DMS 273 (cell line): ENCODE data around the gene ANO5.
"Not testable (repeated sequence)": the region's sequence is repeated elsewhere in the genome, so short reads cannot be mapped to it uniquely, and the experiment has no call there.

Experiments
- DNase-seq: peaks from one replicate; lab custom pipeline; 2025; ENCODE audit not compliant: unreplicated experiment; lab: John Stamatoyannopoulos, UW

Gene ANO5

GRCh38 chr11:22197139-22198005, 4.5 kb downstream of the ANO5 start:
- DNase-seq = no peak

GRCh38 chr11:22199243-22199642, 6.4 kb downstream of the ANO5 start:
- DNase-seq = no peak

GRCh38 chr11:22203281-22203680, 10.4 kb downstream of the ANO5 start:
- no peak for DNase-seq

GRCh38 chr11:22207162-22207561, 14.3 kb downstream of the ANO5 start:
- no peak for DNase-seq

GRCh38 chr11:22208151-22208858, 15.4 kb downstream of the ANO5 start:
- no peak for DNase-seq

- no peak for DNase-seq
These were observed 24.1 kb downstream of the ANO5 start for GRCh38 chr11:22216940-22217339.

- no peak for DNase-seq
These were observed 28.3 kb downstream of the ANO5 start for GRCh38 chr11:22221143-22221542.

- no peak for DNase-seq
These were observed 32.3 kb downstream of the ANO5 start for GRCh38 chr11:22225190-22225589.

GRCh38 chr11:22234743-22235142, 41.9 kb downstream of the ANO5 start:
- no peak for DNase-seq

GRCh38 chr11:22244986-22245592, 52.2 kb downstream of the ANO5 start:
- DNase-seq = peak; percentile 36

- no peak for DNase-seq
These were observed 54.1 kb downstream of the ANO5 start for GRCh38 chr11:22246992-22247391.

- DNase-seq = no peak
These were observed 57.0 kb downstream of the ANO5 start for GRCh38 chr11:22249871-22250270.

- DNase-seq = no peak
These were observed 64.0 kb downstream of the ANO5 start for GRCh38 chr11:22256876-22257275.

- DNase-seq = no peak
These were observed 70.7 kb downstream of the ANO5 start for GRCh38 chr11:22263613-22264012.

- not testable (repeated sequence) for DNase-seq
These were observed 76.2 kb downstream of the ANO5 start for GRCh38 chr11:22268983-22269624.

- no peak for DNase-seq
These were observed 80.9 kb downstream of the ANO5 start for GRCh38 chr11:22273781-22274180.

- DNase-seq = no peak
These were observed 82.7 kb downstream of the ANO5 start for GRCh38 chr11:22275600-22275999.

GRCh38 chr11:22276535-22276934, 83.7 kb downstream of the ANO5 start:
- no peak for DNase-seq

GRCh38 chr11:22284991-22285390, 92.1 kb downstream of the ANO5 start:
- not testable (repeated sequence) for DNase-seq

GRCh38 chr11:22302368-22302767, 109.5 kb downstream of the ANO5 start:
- DNase-seq = no peak

GRCh38 chr11:22304337-22304961, 111.6 kb downstream of the ANO5 start:
- peak; percentile 59 for DNase-seq
